Chondrocyte (in vitro differentiated cells): ENCODE results near the gene APBA3. TPM values are rescaled to one million over a fixed set of nuclear protein-coding genes. Genes with fewer than 3 reads are reported as not detected.

Experiments
- DNase-seq: peaks from one replicate; pipeline ENCODE4 v3.0.0; 2021; ENCODE audit warnings: mixed read lengths, low spot score
- H3K27ac Mint-ChIP-seq: one replicate; pipeline ENCODE4 v1.8.0; 2021; ENCODE audit warnings: mild to moderate bottlenecking, moderate library complexity, mixed read lengths; ENCODE audit not compliant: unreplicated experiment
- H3K27me3 Mint-ChIP-seq: 2 replicates; pipeline ENCODE4 v1.8.0; 2021; ENCODE audit warnings: low read depth, mixed read lengths
- H3K36me3 Mint-ChIP-seq: 2 replicates; pipeline ENCODE4 v1.8.0; 2021; ENCODE audit warnings: low read depth, mixed read lengths
- H3K4me1 Mint-ChIP-seq: 2 replicates; pipeline ENCODE4 v1.8.0; 2021; ENCODE audit warnings: low read depth, mild to moderate bottlenecking, mixed read lengths
- H3K4me3 Mint-ChIP-seq: one replicate; pipeline ENCODE4 v1.8.0; 2021; ENCODE audit warnings: mild to moderate bottlenecking, moderate library complexity, mixed read lengths; ENCODE audit not compliant: unreplicated experiment
- H3K9me3 Mint-ChIP-seq: 2 replicates; pipeline ENCODE4 v1.8.0; 2021; ENCODE audit warnings: low read depth, mixed read lengths
- total RNA-seq: library from RNA; stranded (reverse); gene quantifications from 3 replicates; pipeline ENCODE4 v1.2.1, GENCODE V29; 2021
- TF ChIP-seq, protein P1 (sequence below): fragments of 200-600 bp; sonication (generic); IDR thresholded peaks from 2 replicates; pipeline ENCODE4 v1.5.0; 2021; ENCODE audit warnings: antibody characterized with exemption, mild to moderate bottlenecking, moderate library complexity

APBA3 gene
- total RNA-seq, 1 donor from 2014 or later: 18.2 TPM

DNA sequence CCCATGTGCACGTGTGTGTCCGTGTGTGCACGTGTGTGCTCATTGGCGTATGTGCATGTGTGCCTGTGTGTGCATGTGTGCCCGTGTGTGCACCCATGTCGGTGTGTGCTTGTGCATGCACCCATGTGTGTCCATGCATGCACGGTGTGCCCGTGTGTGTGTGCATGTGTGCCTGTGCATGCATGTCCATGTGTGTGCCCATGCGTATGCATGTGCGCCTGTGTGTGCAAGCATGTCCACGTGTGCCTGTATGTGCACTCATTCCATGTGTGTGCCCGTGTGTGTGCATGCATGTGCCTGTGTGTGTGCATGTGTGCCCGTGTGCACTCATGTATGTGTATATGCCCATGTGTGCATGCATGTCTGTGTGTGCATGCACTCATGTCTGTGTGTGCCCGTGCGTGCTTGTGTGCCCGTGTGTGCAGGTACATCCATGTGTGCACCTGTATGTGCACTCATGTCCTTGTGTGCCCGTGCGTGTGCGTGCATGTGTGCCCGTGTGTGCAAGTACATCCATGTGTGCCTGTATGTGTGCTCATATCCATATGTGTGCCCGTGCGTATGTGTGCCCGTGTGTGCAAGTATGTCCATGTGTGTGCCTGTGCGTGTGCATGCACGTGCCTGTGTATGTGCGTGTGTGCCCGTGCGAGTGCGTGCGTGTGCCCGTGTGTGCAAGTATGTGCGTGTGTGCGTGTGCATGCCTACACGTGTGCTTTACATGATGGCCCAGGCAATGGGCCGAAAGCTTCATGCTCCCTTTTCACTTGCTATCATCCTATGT is 46.3 kb upstream of the APBA3 start:
- no peak overlapping the region for H3K27ac Mint-ChIP-seq
- H3K9me3 Mint-ChIP-seq: no peaks in the 10 kb centered on the region
- DNase-seq: no peak
- H3K4me1 Mint-ChIP-seq: peaks cover under 1% of the 10 kb centered on the region
- H3K4me3 Mint-ChIP-seq: no peak overlapping the region
- no peaks in the 10 kb centered on the region for H3K36me3 Mint-ChIP-seq
- H3K27me3 Mint-ChIP-seq: peaks cover 8% of the 10 kb centered on the region
- TF ChIP-seq, protein P1, sequence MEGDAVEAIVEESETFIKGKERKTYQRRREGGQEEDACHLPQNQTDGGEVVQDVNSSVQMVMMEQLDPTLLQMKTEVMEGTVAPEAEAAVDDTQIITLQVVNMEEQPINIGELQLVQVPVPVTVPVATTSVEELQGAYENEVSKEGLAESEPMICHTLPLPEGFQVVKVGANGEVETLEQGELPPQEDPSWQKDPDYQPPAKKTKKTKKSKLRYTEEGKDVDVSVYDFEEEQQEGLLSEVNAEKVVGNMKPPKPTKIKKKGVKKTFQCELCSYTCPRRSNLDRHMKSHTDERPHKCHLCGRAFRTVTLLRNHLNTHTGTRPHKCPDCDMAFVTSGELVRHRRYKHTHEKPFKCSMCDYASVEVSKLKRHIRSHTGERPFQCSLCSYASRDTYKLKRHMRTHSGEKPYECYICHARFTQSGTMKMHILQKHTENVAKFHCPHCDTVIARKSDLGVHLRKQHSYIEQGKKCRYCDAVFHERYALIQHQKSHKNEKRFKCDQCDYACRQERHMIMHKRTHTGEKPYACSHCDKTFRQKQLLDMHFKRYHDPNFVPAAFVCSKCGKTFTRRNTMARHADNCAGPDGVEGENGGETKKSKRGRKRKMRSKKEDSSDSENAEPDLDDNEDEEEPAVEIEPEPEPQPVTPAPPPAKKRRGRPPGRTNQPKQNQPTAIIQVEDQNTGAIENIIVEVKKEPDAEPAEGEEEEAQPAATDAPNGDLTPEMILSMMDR: no peak

DNA sequence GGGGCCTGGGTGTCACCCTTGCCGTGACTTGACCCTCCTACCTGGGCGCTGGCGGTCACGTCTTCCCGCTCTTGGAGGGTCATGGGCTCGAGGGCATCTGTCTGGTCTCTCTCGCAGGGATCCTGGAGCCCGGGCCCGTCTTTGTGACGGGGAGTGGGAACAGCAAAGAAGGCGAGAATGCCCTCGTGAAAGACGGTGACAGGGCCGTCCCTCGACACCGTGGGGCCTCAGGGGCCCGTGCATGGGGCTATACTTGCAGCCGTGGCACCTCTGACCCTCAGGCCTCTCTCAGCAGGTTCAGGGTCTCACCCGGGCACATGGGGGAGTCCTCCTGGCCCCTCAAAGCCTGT is 45.6 kb upstream of the APBA3 start:
- DNase-seq: no peak
- TF ChIP-seq, protein P1: no peak
- peaks cover 11% of the 10 kb centered on the region for H3K27me3 Mint-ChIP-seq
- H3K27ac Mint-ChIP-seq: no peak overlapping the region
- H3K9me3 Mint-ChIP-seq: no peaks in the 10 kb centered on the region
- no peak overlapping the region for H3K4me3 Mint-ChIP-seq
- no peaks in the 10 kb centered on the region for H3K4me1 Mint-ChIP-seq
- no peaks in the 10 kb centered on the region for H3K36me3 Mint-ChIP-seq

DNA sequence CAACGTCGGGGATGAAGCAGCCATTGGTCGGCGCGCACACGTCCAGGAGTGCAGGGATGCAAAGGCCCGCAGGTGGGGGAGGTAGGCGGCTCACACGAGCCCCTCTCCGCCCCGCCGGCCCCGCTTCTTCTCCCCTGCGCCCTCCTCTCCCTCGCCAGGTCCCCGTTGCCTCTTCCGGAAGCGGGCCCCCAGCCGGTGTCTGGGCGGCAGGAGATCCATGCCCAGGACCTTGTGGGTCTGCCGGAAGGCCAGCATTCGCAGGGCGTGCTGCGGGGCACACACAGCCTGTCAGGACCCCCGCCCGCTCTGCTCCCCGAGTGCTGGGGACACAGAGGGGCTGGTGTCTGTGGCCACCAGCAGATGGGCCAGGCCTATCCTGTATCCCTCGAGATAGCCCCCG is 44.4 kb upstream of the APBA3 start:
- DNase-seq: no peak
- H3K36me3 Mint-ChIP-seq: no peaks in the 10 kb centered on the region
- H3K27ac Mint-ChIP-seq: no peak overlapping the region
- H3K27me3 Mint-ChIP-seq: peaks cover 19% of the 10 kb centered on the region
- H3K4me1 Mint-ChIP-seq: peaks cover 7% of the 10 kb centered on the region
- TF ChIP-seq, protein P1: no peak
- H3K4me3 Mint-ChIP-seq: no peak overlapping the region
- no peaks in the 10 kb centered on the region for H3K9me3 Mint-ChIP-seq

DNA sequence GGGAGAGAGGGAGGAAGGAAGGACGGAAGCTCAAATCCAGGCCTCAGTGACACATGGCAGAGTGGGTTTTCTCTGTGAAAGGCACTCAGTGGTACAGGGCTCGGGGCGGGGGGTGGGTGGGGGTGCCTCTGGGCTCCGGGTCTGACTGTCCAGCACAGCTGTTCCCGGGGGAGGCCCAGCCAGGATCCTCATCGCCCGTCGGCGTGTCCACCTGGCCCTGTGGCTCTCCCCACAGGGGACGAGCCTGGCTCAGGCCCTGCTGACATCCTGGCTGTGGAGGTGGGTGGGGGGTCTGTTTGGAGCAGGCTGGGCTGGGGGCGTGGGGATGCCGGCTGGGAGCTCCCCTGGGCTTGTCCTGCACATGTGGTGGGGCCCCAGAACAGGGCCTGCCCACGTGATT is 42.9 kb upstream of the APBA3 start:
- H3K27me3 Mint-ChIP-seq: peaks cover 22% of the 10 kb centered on the region
- no peak overlapping the region for H3K27ac Mint-ChIP-seq
- DNase-seq: no peak
- H3K9me3 Mint-ChIP-seq: no peaks in the 10 kb centered on the region
- peaks cover 7% of the 10 kb centered on the region for H3K4me1 Mint-ChIP-seq
- H3K4me3 Mint-ChIP-seq: no peak overlapping the region
- no peaks in the 10 kb centered on the region for H3K36me3 Mint-ChIP-seq
- TF ChIP-seq, protein P1: no peak

DNA sequence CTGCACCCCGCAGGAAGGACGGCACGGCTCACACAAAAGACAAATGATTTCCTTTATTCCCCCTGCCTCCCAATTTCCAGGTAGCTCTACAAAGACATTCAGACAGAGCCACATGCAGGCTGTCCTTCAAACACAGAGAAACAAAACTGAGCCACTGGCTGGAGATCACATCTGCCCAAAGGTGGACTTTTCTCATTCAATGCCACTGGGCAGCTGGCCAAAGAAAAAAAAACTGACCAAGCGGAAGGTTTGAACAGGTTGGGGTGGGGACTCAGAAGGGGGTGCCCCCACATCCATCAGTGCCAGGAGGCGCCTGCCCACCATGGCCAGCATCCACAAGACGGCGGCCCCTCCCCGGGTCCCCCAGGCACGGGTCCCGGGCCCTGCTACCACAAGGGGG is 42.5 kb upstream of the APBA3 start:
- no peaks in the 10 kb centered on the region for H3K9me3 Mint-ChIP-seq
- peaks cover 7% of the 10 kb centered on the region for H3K4me1 Mint-ChIP-seq
- TF ChIP-seq, protein P1: no peak
- no peak for DNase-seq
- H3K4me3 Mint-ChIP-seq: no peak overlapping the region
- H3K27ac Mint-ChIP-seq: no peak overlapping the region
- H3K36me3 Mint-ChIP-seq: no peaks in the 10 kb centered on the region
- peaks cover 26% of the 10 kb centered on the region for H3K27me3 Mint-ChIP-seq
